Stimulated activated CD8-positive, alpha-beta memory T cell treated with anti-CD3 and anti-CD28 coated beads, Interleukin-12 subunit alpha, Interleukin-12 subunit beta, amount 100 ng/mL, for 4 hours (primary cell): Measurements from ENCODE around the gene TTC28.

Experiments
- DNase-seq: peaks from one replicate; pipeline ENCODE4 v3.0.0-alpha.2; 2020; ENCODE audit warnings: low read depth

The TTC28 gene

DNA sequence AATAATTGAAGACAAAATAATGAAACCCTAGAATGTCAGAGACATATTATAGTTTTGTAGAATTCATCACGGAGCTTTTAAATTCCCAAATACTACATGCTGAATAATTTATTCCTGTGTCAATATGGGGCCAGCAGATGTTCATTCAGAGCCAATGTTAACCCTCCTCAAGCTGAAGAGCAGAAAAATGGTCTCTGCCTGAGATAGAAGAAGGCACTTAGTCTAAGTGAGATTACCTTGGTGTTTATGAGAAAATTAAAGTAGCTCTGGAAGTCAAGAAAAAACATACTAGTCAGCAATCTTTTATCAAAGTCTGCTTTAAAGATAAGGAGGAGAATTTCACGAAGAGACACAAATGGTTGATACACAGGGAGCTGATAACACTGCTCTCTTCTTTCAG lies 328.2 kb downstream of the TTC28 start:
- DNase-seq: no peak

DNA sequence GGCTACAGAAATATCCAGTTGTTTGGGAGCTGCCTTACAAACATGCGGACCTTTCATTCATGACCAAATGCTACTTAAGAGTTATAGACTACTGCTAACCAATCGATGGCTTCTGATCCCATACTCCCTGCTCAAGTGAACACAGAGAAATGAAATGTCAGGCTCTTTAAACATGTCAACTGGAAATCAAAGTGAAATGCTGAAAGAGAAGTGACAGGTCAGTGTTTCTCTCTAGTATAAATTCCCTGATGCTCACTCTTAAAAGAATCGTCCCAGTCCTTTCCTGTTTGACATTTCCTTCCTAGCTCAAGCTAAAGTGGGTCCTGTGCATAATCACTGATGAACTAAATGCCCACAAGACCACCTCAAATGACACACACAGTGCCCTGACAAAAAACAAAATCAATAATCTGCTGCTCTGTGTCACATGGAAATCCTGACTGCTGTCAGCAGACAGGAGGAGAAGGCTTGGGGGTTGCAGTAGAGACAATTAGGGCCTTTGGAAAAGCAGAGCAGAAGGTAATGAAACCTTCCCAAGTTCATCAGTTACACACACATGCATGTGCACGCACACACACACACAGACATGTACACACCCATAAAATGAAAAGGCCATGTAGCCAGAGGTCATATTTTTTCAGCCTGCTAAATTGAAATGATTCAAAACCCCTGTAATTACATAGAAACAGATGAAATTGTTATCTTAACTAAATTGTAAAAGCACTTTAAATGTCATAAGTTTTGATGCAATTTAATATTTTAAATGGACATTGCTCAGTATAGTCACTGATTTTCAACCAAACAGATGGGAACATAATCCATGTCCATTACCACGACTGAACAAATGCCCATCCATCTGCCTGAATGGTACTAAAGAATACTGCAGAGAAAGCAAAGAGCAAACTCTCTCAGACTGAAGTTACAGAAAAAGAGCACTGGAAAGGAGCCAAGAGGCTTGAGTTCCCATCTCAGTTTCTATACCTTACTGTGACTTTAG lies 330.7 kb downstream of the TTC28 start:
- no peak for DNase-seq

DNA sequence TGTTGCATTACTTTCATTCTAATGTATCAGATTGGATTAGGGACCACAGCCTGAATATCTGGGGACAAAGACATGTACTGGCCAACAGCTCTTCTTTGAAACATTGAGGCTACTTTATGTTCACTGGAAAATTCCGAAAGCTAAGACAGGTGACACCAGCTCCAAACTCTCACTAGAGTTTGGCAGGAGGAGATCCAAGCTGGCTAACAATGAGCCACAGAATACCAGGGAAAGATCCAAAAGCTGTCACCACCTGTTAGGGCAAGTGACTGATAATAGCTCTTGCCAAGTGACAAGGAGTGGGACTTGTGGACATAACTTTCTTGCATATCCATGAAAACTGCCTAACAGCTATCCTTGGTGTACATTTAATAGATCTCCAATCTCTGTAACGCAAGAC lies 333.3 kb downstream of the TTC28 start:
- no peak for DNase-seq

DNA sequence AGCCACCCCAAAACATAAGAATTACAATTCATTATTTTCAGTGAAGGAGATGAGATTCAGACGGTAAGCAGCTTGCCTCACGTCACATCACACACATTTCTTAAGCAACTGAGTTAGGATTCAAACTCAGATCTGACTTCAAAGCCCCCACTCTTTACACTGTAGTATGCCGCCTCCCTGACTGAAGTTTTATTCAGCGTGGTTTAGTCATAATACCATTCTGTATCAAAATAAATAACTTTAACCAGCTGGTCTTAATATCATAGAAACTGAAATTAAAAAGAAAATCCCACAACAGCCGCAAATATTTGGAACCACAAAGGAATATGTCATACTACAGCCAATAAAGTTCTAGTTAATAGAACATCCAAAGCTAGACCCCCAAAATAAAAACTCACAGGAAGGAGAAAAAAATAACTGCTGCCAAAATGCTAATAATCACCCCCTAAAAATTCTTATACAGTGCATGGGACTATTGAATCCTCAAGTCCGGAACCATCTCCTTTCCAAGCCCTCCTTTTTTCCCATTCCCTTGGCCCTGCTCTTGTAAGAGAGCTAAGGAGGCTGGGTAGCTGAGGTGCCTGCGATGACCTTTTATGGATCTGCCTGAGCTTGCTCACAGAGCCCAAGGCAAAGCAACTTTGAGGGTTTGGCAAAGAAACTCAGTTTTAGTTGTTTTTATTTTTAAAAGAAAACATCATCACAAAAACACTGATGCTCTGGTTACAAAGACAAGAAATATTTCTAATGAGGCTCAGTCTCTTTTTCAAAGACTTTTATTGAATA lies 334.5 kb downstream of the TTC28 start:
- DNase-seq: no peak

DNA sequence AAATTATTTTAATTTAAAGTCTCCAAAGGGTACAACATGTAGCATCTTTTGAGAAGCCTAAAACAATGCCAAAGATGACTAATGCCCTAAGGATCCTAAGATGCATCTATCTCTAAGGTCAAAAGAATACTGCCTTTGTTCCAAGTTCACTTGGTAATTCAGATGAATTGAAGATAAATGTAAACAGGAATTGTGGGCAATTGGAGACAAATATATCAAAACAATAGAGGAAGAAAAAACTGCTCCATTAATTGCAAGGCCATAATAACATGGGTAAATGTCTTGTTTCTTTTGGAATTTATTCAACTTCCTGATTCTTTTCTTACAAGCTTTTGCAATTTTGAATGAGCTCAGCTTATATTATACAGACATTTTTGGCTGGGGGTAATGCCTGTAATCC lies 338.6 kb downstream of the TTC28 start:
- DNase-seq: no peak

DNA sequence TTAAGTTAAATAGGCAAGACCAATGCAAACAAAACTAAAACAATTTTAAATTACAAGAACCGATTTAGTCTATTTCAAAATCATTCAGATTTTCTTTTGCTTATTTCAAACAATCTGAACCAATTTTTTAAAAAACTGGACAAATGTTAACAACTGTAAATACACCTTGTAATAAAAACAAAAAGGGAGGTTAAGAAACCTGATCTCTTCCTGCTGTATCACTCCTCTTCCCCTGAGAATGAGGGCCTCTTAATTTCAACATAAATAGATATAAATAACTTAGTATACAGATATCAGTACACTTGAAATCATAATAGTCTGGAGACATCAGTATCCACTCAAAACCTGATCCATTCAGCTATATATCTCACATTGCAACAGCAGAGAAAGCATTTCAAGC lies 346.6 kb downstream of the TTC28 start:
- DNase-seq: no peak

DNA sequence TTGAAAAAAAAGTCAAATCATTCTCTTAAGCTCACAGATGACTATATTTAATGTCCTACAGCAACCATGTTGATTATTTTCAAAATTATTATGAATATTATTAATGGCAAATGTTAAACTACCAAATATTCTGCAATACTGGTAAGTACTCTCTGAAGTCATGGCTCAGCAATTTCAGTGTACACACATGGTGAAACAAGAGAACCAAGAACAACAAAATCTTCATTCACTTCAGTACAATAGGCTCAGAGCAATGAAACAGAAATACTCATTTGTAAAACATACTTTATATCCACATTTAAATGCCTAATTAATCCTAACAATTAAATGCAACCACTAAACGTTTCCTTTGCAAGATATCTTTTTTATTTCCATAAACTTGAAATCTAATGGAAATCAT lies 347.2 kb downstream of the TTC28 start:
- no peak for DNase-seq

DNA sequence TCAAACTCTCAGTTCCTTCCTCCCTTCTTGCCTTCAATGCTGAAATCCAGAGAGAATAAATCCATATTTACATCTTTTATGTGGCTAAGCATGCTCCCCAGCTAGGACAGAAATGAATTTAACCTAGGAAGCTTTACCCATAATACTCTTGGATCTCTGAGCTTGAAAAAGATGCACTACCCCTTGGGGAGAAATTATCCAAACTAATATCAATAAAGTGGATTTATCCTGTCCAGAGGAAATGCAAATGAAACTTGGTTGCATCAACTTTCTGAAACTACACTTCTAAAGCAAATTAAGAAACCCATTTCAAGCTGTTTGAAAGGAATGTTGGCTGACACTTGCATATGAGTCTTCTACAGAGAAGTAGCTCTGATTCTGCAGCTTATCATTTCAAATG lies 347.9 kb downstream of the TTC28 start:
- no peak for DNase-seq

DNA sequence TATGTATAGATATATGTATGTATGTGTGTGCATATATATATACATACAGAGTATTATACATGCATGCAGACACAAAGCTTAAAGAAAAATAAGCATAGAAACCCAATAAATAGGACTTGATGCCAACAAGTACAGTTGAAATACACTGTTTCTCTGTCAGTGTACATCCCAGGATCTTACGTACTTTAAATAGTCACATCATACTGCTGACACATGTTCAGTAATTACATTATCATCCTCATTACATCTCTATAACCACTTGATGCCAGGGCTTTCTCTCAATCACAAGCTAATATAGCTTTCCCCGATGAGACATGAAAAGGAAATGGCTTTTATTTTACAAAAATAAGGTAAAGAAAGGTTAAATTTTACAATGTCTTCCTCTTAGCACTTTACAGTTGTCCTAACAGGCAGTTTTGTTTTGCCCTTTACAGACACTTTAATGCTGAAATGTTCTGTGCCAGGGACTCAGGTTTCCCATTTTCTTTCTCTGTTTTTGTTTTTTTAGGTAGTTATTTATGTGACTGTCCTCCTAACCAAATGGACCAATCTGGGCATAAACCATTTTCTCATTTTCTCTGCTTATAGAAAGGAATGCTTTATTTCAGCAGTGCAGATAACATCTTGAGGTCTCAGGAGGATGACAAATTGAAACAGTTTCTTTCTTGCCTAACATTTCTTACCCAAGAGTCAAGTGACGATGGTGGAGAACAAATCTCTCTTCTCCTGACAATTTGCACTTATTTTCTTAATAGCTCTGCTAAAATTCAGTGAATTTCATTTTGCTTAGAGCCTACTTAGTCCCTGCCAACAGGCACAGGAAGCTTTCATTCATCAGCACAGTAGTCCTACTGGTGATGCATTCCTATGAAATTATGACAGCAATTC lies 350.2 kb downstream of the TTC28 start:
- no peak for DNase-seq

DNA sequence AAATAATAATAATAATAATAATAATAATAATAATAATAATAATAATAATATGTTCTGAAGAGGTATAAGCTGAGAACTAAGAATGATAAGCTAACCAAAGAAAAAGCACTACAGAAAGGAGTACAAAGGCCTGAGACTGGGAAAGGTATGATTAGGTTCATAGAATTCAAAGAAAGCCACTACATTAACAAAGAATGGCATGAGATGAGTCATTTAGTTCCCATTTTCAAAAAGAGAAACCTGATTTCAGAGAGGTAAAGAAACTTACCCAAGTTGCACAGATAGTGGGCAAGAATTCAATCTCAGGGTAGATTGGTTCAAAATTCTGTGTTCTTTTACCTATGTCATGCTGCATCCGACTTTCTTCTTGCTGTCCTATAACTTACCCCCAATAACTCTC lies 350.9 kb downstream of the TTC28 start:
- no peak for DNase-seq

DNA sequence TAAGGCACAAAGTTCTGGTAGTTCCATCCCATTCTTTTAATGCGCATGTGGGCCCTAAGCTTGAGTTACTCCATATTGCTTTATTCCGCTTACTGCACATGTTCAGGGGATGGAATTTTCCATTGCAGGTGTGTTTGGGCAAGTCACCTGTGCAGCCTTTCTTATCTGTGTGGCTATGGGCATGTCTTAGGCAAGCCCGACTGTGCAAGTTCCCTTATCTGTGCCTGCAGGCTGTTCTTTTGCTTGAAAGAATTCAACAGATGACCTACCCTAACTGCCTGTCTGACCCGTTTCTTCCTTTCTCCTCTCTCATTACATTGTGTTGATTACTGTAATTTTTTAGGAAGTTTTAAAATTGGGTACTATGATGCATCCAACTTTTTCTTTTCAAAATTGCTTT lies 363.6 kb downstream of the TTC28 start:
- DNase-seq: no peak

DNA sequence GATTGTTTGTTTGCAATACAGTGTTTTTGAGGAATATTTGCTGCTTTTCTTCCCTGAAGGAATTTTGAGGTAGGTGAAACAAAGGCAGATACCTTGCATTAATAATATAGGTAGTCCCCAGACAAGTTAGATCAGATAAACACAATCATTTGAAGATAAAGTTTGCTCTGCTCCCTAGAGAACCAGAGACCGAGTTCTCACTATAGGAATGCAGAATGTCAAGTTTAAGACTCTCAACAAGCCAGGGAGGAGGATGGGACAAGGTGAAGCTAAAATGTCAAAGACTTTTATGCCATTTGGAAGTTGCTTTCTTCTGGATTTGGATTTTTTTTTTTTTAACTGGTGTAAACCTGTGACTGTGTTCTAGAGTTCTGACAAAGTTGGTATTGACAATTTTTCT lies 364.7 kb downstream of the TTC28 start:
- no peak for DNase-seq

DNA sequence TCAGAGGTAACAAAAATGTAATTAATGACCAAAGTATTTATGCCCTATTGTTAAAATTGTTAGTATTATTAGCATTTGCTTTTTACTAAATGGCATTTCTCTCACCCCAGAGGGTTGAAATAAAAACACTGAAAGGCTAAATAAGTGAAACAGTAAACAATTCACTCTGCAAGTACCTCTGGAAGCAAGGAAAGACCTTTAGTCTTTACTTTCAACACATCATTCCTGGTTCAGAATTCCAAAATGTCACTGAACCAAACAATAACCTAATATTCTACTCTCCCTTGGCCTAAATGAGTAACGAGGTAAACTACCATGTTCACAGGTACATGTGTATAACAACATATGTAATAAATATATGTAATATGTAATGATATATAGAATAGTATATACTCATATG lies 369.3 kb downstream of the TTC28 start:
- no peak for DNase-seq

DNA sequence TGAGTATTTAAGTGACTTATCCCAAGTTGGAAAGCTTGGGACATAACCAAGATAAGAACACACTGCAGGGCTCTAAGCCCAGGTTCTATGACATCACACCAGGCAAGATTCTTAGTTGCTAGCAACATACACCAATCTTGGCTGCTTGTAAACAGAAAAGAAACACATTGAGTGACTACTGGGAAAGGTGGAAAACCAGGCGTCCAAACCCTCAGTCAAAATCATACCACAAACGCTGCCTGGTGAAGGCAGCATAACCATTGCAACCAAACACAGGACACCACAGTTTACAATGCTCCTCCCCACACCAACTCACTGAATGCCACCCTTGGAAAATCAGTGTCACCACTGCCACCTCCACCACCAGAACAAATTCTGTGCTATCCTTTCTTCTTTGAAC lies 379.9 kb downstream of the TTC28 start:
- no peak for DNase-seq

DNA sequence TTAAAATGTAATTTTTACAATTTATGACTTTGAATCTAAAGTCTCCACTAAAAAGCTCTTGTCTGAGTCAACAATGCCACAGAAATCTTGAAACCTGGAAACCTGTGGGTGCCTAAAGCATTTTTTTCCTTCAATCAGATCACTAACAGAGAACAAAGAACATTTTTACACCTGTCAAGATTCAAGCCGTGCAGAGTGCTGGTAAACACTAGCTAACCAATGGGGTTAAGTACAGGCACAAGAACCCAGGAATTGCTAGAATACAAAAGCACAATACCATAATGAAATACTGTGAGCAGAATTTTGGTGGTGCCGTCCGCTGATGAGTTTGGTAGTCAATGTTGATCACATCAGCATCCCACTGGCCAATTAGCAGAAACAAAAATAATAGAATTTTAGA lies 380.3 kb downstream of the TTC28 start:
- DNase-seq: no peak

DNA sequence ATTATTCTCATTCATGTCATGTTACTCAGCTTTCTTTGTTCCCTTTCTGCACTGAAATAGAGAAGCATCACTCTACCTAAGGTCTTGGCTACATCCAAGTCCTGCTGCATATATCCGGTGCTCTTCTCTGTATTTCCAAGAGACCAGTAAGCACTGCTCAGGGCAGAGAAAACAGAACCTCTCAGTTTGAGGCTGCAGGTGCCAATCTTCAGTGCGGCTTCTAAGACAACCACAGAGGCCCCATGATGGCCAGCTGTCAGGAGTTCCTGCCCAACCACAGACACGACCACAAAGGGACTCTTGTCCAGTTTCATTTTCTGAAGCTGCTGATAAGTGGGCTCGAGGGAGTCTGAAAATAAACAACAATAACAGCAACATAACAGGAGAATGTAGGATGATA lies 382.1 kb downstream of the TTC28 start:
- DNase-seq: no peak

DNA sequence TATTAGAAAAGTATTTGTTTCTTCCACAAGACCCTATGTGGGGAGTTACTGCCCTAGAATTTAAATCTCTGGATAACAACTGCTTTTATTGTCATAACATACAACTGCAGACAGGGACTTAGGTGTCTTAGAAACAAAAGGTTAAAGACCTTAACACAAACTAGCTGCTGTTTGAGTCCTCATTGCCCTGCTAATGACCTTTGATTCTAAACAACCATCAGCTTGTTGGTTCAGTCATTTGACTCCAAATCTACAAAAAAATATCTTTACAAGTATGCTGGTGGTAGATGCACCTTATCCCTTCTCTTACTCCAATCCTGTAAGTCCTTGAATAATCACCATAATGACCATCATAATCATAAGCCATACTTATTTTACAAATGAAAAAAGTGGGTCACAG lies 383.2 kb downstream of the TTC28 start:
- no peak for DNase-seq

DNA sequence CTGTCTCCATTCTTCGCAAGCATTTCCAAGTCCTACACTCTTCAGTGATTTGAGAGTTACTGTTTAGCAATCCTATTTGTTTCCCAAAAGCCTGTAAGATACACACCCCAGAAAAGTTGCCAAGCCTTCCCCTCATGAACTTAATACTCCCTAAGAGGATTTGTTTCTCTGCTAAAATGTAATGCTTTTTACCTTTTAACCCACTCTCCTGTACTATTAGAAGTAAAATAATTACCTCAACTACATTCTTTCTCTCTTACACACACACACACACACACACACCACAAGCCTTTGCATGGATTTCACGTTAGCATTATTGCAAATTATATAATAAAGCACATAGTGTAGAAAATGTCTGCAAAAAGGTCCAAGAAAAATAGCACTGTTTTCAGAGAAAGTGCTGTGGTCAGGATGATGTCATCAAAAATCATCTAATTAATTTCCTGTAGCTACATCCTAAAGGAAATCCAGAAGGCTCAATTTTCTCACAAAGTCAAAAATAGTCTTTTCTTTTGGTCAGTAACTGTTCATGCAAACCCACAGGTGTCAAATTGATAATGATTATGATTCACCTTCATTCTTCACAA lies 396.5 kb downstream of the TTC28 start:
- DNase-seq: no peak

DNA sequence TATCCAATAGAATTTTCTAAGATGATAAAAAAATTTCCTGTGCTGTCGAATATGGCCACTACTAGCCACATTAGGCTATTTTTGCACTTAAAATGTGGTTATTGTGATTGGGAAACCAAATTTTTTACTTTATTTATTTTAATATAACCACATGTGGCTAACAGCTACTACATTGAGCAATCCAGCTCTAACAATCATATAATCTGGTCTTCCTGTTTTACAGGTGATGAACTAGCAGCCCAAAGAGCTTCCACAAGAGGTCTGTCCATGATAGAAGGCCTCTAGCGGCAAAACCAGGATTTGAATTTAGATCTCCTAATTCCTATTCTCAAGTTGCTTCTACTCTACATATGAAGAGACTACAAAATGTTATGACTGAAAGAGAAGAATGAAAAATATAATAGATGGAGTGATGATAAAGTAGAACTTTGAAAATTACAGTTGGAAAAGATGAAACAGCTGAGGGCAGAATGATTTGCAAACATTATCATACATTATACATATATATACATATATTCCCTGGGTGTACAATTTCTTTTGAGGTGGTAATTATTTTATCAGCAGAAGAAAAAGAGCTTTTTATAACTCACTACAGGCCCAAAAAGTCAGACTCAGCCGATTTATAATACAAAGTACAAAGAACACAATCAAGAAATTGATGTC lies 397.1 kb downstream of the TTC28 start:
- no peak for DNase-seq

DNA sequence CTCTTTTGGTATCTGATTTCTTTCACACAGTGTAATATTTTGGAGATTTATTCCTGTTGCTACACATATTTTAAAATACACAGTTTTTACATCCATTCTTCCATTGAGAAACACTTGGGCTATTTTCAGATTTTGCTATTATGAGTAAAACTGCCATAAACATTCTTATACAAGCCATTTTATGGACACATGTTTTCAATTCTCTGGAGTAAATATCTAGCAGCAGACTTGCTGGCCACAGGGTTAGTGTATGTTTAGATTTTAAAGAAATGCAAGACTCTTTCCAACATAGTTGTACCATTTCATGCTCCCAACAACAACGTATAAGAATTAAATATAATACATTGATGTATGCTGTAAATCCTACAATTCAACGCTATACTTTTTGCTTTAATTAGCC lies 399.8 kb downstream of the TTC28 start:
- DNase-seq: no peak

DNA sequence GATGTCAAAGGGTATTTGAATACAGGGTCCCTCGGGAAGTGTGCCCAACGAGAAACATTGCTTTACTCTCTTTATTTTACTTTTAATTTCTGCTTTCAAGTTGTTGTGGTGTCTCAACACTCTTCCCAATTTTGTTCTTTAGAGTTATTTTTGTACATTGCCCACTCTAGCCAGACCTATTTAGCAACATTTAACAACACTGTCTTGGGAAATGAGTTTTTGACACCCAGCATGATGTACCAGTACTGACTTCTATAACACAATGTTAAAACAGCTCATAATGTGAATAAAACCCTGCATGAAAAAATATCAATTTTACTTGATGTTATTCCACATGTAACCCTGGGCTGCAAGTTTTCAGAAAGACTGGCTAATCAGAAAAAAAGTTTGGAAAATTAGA lies 410.4 kb downstream of the TTC28 start:
- DNase-seq: no peak
